ENCODE measurements around the gene APOA1. TPM values are rescaled to one million over a fixed set of nuclear protein-coding genes. Genes with fewer than 3 reads are reported as not detected.

APOA1 gene
- total and polyA plus RNA-seq, 2 donors (not counting 3 experiments of a cell fraction or from before 2014, with no cell fraction given), result not detected

- Histone ChIP-seq H3K79me2 (ENCODE audit: control insufficient read depth, insufficient read depth, low read length) (no peaks in the 10 kb centered on the region), H3K27ac (ENCODE audit: insufficient read depth, low read depth, low read length) (no peak overlapping the region), H3K27me3 (ENCODE audit: control insufficient read depth in 2 of 2, insufficient read depth in 2 of 2, low read length in 2 of 2) (no peaks in the 10 kb centered on the region), H3K4me2 (ENCODE audit: insufficient read depth, low read length) (no peak overlapping the region), H3K4me1 (ENCODE audit: control insufficient read depth, extremely low read depth, insufficient read depth, low read length) (no peaks in the 10 kb centered on the region), H3K4me3 (replicated peaks in 1 of 3; ENCODE audit: insufficient read depth in 1 of 3, low read depth in 1 of 3, low read length in 3 of 3) (no peak overlapping the region), H3K9me3 (replicated peaks; ENCODE audit: control insufficient read depth, insufficient read depth, low read length) (no peaks in the 10 kb centered on the region), H3K9ac (replicated peaks; ENCODE audit: extremely low read depth, insufficient read depth, low read length) (no peak overlapping the region), H2AFZ (ENCODE audit: low read depth, low read length) (no peak overlapping the region), H4K20me1 (replicated peaks; ENCODE audit: control insufficient read depth, extremely low read depth, insufficient read depth, low read length) (no peaks in the 10 kb centered on the region), H3K36me3 (ENCODE audit: control insufficient read depth in 2 of 2, extremely low read depth in 1 of 2, insufficient read depth in 2 of 2, low read length in 2 of 2) (no peaks in the 10 kb centered on the region), H3K9me1 (replicated peaks; ENCODE audit: control insufficient read depth, extremely low read depth, insufficient read depth, low read length) (no peaks in the 10 kb centered on the region)
- dilution Hi-C loops (cut with MboI; ENCODE audit: extremely low pct_ligation_motif_present, low sequenced_read_pairs) (no loop called here), intact Hi-C loops (cut with micrococcal nuclease) (no loop called here)
- FAIRE-seq, result no peak
- TF ChIP-seq JUN (IDR thresholded peaks at IDR 0.05; ENCODE audit: borderline replicate concordance, insufficient read depth, insufficient read length, low read depth), result no peak
- TF ChIP-seq EZH2 (IDR thresholded peaks at IDR 0.05; ENCODE audit: borderline replicate concordance, low read depth, low read length, severe bottlenecking), result no peak
- no peak for TF ChIP-seq MYC (IDR thresholded peaks at IDR 0.05; ENCODE audit: low read depth, low read length)
- no peak for TF ChIP-seq FOS (IDR thresholded peaks at IDR 0.05; ENCODE audit: borderline replicate concordance, insufficient read depth, low read length)
- TF ChIP-seq GATA2 (IDR thresholded peaks at IDR 0.05; ENCODE audit: insufficient read depth, insufficient read length, low read depth, low read length), result no peak
- no peak for TF ChIP-seq CTCF (IDR thresholded peaks at IDR 0.05; ENCODE audit: extremely low read depth in 1 of 2, insufficient read depth in 1 of 2, low read depth in 1 of 2, low read length in 2 of 2)
- no peak for TF ChIP-seq POLR2A (IDR thresholded peaks at IDR 0.05; ENCODE audit: low read depth, low read length)
- TF ChIP-seq POLR2AphosphoS5 (IDR thresholded peaks at IDR 0.05; ENCODE audit: insufficient read depth, low read depth, low read length), result no peak
- TF ChIP-seq, protein P1, sequence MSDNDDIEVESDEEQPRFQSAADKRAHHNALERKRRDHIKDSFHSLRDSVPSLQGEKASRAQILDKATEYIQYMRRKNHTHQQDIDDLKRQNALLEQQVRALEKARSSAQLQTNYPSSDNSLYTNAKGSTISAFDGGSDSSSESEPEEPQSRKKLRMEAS (IDR thresholded peaks at IDR 0.05; ENCODE audit: insufficient read depth, insufficient read length), result no peak
- CTCF ChIA-PET, result interaction anchor here (3.6 to 3.7 kb wide), 2 partner anchors 14 to 32 kb away, joined by 22 to 30 read pairs; partner anchors contain the start of genes APOA1 and APOA5
- no TSS peak for BruUV-seq (replicated peaks)
- POLR2A ChIA-PET, result no interaction called here
- DNase-seq (ENCODE audit: low read depth, low spot score), result no peak
Measured at GRCh38 chr11:116822575-116822974, 14.8 kb downstream of the APOA1 start.

Data from endothelial cell of umbilical vein (primary cell).